Endothelial cell (in vitro differentiated cells): ENCODE results near the gene PLIN4. TPM values are rescaled to one million over a fixed set of nuclear protein-coding genes. Genes with fewer than 3 reads are reported as not detected.

Source experiments
- DNase-seq: peaks from one replicate; pipeline ENCODE4 v3.0.0; 2021; ENCODE audit warnings: low spot score
- H3K27ac Mint-ChIP-seq: one replicate; pipeline ENCODE4 v1.8.0; 2021; ENCODE audit warnings: mixed read lengths, inconsistent platforms; ENCODE audit not compliant: unreplicated experiment
- H3K27me3 Mint-ChIP-seq: one replicate; pipeline ENCODE4 v1.8.0; 2021; ENCODE audit warnings: mild to moderate bottlenecking, moderate library complexity, mixed read lengths, inconsistent platforms; ENCODE audit not compliant: unreplicated experiment
- H3K36me3 Mint-ChIP-seq: one replicate; pipeline ENCODE4 v1.8.0; 2021; ENCODE audit warnings: mild to moderate bottlenecking, low read depth, mixed read lengths, inconsistent platforms; ENCODE audit not compliant: unreplicated experiment
- H3K4me1 Mint-ChIP-seq: one replicate; pipeline ENCODE4 v1.8.0; 2021; ENCODE audit warnings: mild to moderate bottlenecking, mixed read lengths, inconsistent platforms; ENCODE audit not compliant: unreplicated experiment
- H3K4me3 Mint-ChIP-seq: one replicate; pipeline ENCODE4 v1.8.0; 2021; ENCODE audit warnings: mild to moderate bottlenecking, mixed read lengths, inconsistent platforms; ENCODE audit not compliant: unreplicated experiment
- H3K9me3 Mint-ChIP-seq: one replicate; pipeline ENCODE4 v1.8.0; 2021; ENCODE audit warnings: mixed read lengths, inconsistent platforms; ENCODE audit not compliant: unreplicated experiment
- CTCF ChIP-seq: fragments of 200-600 bp; sonication (generic); IDR thresholded peaks from one replicate; pipeline ENCODE4 v1.5.0; 2021; ENCODE audit warnings: antibody characterized with exemption; ENCODE audit not compliant: unreplicated experiment
- total RNA-seq: library from RNA; stranded (reverse); fragmentation: NEBNext Ultra II Directional; extraction: Animal tissue kit (Norgen Biotek cat#: 25700); gene quantifications from one replicate; pipeline ENCODE4 v1.2.1, GENCODE V29; 2021; ENCODE audit not compliant: unreplicated experiment

The PLIN4 gene
- total RNA-seq, 1 donor from 2014 or later, result 0.13 TPM

- Mint-ChIP-seq H3K4me3 (no peak overlapping the region), H3K36me3 (peaks cover 9% of the 10 kb centered on the region), H3K27me3 (peaks cover 5% of the 10 kb centered on the region), H3K9me3 (no peaks in the 10 kb centered on the region), H3K4me1 (no peaks in the 10 kb centered on the region), H3K27ac (no peak overlapping the region)
- DNase-seq, result no peak
- TF ChIP-seq CTCF, result no peak
Measured at GRCh38 chr19:4495471-4495870, 22.8 kb downstream of the PLIN4 start.

DNA sequence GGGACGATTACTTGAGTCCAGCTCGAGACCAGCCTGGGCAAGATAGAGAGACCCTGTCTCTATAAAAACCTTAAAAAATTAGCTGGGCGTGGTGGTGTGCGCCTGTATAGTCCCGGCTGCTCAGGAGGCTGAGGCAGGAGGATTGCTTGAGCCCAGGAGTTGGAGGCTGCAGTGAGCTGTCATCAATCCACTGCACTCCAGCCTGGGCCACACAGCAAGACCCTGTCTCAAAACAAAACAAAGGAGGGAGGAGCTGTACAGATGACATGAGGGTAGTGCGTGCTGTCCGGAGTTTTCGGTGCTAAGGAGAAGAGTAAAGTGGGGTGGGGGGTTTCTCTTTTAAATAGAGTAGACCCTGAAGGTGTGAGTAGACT, 23.6 kb downstream of the PLIN4 start:
- Mint-ChIP-seq H3K27me3 (peaks cover 4% of the 10 kb centered on the region), H3K4me3 (no peak overlapping the region), H3K36me3 (peaks cover 11% of the 10 kb centered on the region), H3K4me1 (no peaks in the 10 kb centered on the region), H3K27ac (peak overlapping the region; percentile 38), H3K9me3 (no peaks in the 10 kb centered on the region)
- no peak for DNase-seq
- TF ChIP-seq CTCF, result no peak

GRCh38 chr19:4493929-4494690, 24.2 kb downstream of the PLIN4 start:
- DNase-seq, result no peak
- Mint-ChIP-seq H3K27me3 (peaks cover 4% of the 10 kb centered on the region), H3K4me3 (no peak overlapping the region), H3K27ac (no peak overlapping the region), H3K9me3 (no peaks in the 10 kb centered on the region), H3K36me3 (peaks cover 14% of the 10 kb centered on the region), H3K4me1 (no peaks in the 10 kb centered on the region)
- no peak for TF ChIP-seq CTCF

DNA sequence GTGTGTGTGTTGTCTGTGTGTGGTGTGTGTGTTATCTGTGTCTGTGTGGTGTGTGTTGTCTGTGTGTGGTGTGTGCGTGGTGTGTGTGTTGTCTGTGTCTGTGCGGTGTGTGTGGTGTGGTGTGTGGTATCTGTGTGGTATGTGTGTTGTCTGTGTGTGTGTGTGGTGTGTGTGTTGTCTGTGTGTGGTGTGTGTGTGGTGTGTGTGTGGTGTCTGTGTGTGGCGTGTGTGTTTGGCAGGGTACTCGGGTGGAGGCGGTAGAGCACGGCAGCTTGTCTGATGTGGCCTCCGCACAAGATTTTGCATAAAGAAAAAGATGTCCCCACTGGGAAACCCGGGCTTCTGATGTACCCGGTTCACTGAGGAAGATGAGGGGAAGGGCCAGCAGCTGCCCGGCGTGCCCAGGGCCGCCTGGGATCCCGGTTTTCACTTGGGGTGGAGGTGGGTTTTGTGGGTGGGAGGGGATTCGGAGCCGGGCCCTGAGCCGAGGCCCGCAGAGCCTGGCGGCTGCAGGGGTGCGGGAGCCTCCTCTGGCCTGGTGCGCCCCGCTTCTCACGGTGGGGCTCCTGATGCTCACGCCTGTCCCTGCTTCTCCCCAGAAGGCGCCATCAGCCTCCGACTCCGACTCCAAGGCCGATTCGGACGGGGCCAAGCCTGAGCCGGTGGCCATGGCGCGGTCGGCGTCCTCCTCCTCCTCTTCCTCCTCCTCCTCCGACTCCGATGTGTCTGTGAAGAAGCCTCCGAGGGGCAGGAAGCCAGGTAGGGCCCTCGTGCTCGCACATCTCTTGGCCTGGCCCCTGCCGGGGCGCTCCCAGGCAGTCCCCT, 25.0 kb downstream of the PLIN4 start:
- Mint-ChIP-seq H3K27me3 (peaks cover 4% of the 10 kb centered on the region), H3K4me1 (no peaks in the 10 kb centered on the region), H3K4me3 (no peak overlapping the region), H3K27ac (no peak overlapping the region), H3K36me3 (peaks cover 17% of the 10 kb centered on the region), H3K9me3 (no peaks in the 10 kb centered on the region)
- no peak for TF ChIP-seq CTCF
- DNase-seq, result no peak
